ENCODE data around the gene CTDNEP1.

DNA sequence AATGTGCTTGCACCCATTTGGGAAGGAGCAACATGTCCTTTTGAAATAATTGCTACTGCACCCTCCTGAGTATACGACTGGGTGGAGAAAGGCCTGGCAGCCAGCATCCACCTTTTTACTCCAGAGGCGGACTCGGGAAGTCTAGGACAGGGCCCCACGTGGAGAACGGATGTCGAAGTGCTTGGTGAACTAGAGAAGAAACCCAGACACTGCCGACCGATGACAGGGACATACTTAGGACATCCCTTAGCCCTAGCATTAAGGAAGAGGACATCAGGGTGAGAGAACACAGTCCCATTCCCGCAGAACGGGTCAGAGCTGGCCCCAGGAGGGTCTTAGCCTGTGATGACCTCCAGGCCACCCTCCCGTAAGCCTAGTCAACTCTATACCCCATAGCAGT, 39.2 kb upstream of the CTDNEP1 start:
- no peak for TF ChIP-seq CTCF (IDR thresholded peaks at IDR 0.05; ENCODE audit: insufficient read depth, low read length, poor library complexity, severe bottlenecking)
- no peak for TF ChIP-seq EZH2phosphoT487 (conservative IDR thresholded peaks at IDR 0.05; ENCODE audit: low read length)
